ENCODE measurements around the gene MRPS11. TPM values are rescaled to one million over a fixed set of nuclear protein-coding genes. Genes with fewer than 3 reads are reported as not detected.

Gene MRPS11
- polyA plus RNA-seq, 1 donor = 42.7 TPM

Other genes starting within 250 kb of the MRPS11 start
- gene NTRK3, start 211.0 kb upstream of the MRPS11 start, polyA plus RNA-seq (ENCODE audit: insufficient read length) = 2.6 TPM
- 22.2 TPM for gene MRPL46, start 320 bp upstream of the MRPS11 start, polyA plus RNA-seq (ENCODE audit: insufficient read length)
- gene DET1, start 79.0 kb downstream of the MRPS11 start, polyA plus RNA-seq (ENCODE audit: insufficient read length) = 8.7 TPM
- gene AEN, start 153.6 kb downstream of the MRPS11 start, polyA plus RNA-seq (ENCODE audit: insufficient read length) = 4.9 TPM
- gene ISG20, start 171.3 kb downstream of the MRPS11 start, polyA plus RNA-seq (ENCODE audit: insufficient read length) = 0.62 TPM